ENCODE measurements around the gene HLCS. TPM values are rescaled to one million over a fixed set of nuclear protein-coding genes. Genes with fewer than 3 reads are reported as not detected.

Gene HLCS
- total and polyA plus RNA-seq, 2 of the 8 experiments (the other 6 are each of a cell fraction or from before 2014, with no cell fraction given): 4.7 to 12.2 TPM

DNA sequence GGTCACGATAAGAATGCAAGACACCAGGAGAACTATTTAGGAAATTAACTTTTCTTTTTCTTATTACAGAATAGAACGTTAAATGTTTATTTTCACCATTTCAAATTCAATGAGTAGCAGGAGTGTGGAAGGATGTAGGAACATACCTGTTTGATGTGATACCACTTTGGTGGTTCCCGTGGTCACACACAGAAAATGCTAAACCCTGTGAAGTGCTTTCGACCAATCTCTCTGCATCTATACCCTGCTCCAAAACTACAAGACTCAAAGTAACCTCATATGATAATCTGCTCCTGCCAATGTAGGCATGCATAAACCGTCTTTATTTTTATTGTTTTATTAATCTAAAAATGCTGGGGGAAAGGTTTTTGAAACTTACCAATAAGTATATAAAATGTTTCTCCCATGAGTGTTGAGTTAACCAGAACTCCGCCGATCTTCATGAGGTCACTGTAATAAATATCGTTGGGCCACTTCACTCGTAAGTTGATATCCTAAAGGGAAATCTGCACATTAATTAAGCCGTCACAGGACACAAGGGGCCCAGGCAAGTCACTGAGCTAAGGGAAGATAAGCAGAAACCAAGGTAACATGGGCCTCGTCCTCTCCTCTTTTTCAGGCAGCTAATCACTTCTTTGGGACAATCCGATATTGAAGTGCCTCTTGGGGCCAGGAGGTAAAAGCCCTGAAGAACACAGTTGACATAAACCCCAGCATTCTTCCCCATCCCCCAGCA is 207.0 kb downstream of the HLCS start:
- no peak overlapping the region for H2AK5ac ChIP-seq (ENCODE audit: low read depth, low read length)
- H3K4me2 ChIP-seq (ENCODE audit: insufficient read depth in 1 of 2, low read depth in 2 of 2, low read length in 2 of 2): no peak overlapping the region
- H3K18ac ChIP-seq (ENCODE audit: extremely low read depth, low read length): no peak overlapping the region
- H3K23me2 ChIP-seq (ENCODE audit: low read depth, low read length): no peaks in the 10 kb centered on the region
- no peak overlapping the region for H3K4ac ChIP-seq (replicated peaks; ENCODE audit: insufficient read length, low read depth, low read length)
- H2BK20ac ChIP-seq (ENCODE audit: low read length): no peak overlapping the region
- no peak overlapping the region for H3K9ac ChIP-seq (replicated peaks in 1 of 4; ENCODE audit: extremely low read depth in 1 of 4, low read depth in 3 of 4, low read length in 3 of 4)
- FAIRE-seq (no peak), DNase-seq (ENCODE audit: low read depth in 1 of 2, low spot score in 2 of 2) (no peak)
- H2BK15ac ChIP-seq (ENCODE audit: low read length): no peak overlapping the region
- 81% methylated on average over 12 of the region's 12 CpGs; no CpG with 5 or more reads in 1 of the 2 experiments for WGBS, 2 experiments (ENCODE audit: extremely low coverage in 1 of 2, insufficient coverage in 1 of 2, insufficient read length in 1 of 2, insufficient replicate concordance in 2 of 2, low coverage in 1 of 2, low lambda C conversion rate in 2 of 2, missing lambda C conversion rate in 1 of 2)
- no peaks in the 10 kb centered on the region for H3K79me2 ChIP-seq (ENCODE audit: control insufficient read depth in 1 of 2, insufficient read depth in 2 of 2, low read length in 2 of 2)
- H3K23ac ChIP-seq (ENCODE audit: insufficient read length): no peak overlapping the region
- H3K56ac ChIP-seq (replicated peaks; ENCODE audit: insufficient read length, low read depth, low read length): no peak overlapping the region
- no peak overlapping the region for H2AFZ ChIP-seq (ENCODE audit: low read length)
- no peak overlapping the region for H2BK120ac ChIP-seq (replicated peaks; ENCODE audit: low read depth, low read length)
- no peak overlapping the region for H4K91ac ChIP-seq (replicated peaks; ENCODE audit: insufficient read length, low read length)
- no peak overlapping the region for H4K5ac ChIP-seq (ENCODE audit: insufficient read length, low read depth, low read length)
- H3K9me3 ChIP-seq (ENCODE audit: insufficient read depth in 2 of 2, low read depth in 1 of 2, low read length in 1 of 2): no peaks in the 10 kb centered on the region
- H3K79me1 ChIP-seq (ENCODE audit: low read depth, low read length): no peaks in the 10 kb centered on the region
- no peak overlapping the region for H4K8ac ChIP-seq (ENCODE audit: extremely low read depth, insufficient read depth, low read length)
- peaks cover 0 to 5% (median 3%) of the 10 kb centered on the region in 4 experiments; a peak in 2 of 7 replicates for H3K4me1 ChIP-seq (replicated peaks in 1 of 4; ENCODE audit: control insufficient read depth in 3 of 4, insufficient read depth in 4 of 4, low read length in 3 of 4)
- H3K36me3 ChIP-seq (ENCODE audit: control insufficient read depth in 2 of 4, insufficient read depth in 4 of 4, low read length in 3 of 4): no peaks in the 10 kb centered on the region
- no peak for TF ChIP-seq CREB1 (IDR thresholded peaks at IDR 0.05)
- no peak for TF ChIP-seq BRCA1 (IDR thresholded peaks at IDR 0.05; ENCODE audit: low read depth, low read length)
- TF ChIP-seq, protein P1, sequence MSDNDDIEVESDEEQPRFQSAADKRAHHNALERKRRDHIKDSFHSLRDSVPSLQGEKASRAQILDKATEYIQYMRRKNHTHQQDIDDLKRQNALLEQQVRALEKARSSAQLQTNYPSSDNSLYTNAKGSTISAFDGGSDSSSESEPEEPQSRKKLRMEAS (IDR thresholded peaks at IDR 0.05): no peak
- no peak for TF ChIP-seq TCF12 (IDR thresholded peaks at IDR 0.05; ENCODE audit: low read depth, low read length)
- no peak for TF ChIP-seq GABPA (IDR thresholded peaks at IDR 0.05; ENCODE audit: borderline replicate concordance, insufficient read depth, low read length)
- TF ChIP-seq JUND (IDR thresholded peaks at IDR 0.05; ENCODE audit: low read length): no peak
- TF ChIP-seq JUN (IDR thresholded peaks at IDR 0.05; ENCODE audit: low read depth, low read length): no peak
- TF ChIP-seq ASH2L (IDR thresholded peaks at IDR 0.05; ENCODE audit: low read length): no peak
- TF ChIP-seq TEAD4 (IDR thresholded peaks at IDR 0.05; ENCODE audit: low read depth, low read length): no peak
- no peak for TF ChIP-seq RBBP5 (IDR thresholded peaks at IDR 0.05; ENCODE audit: borderline replicate concordance, low read depth, low read length)
- no peak for TF ChIP-seq RNF2 (IDR thresholded peaks at IDR 0.05; ENCODE audit: borderline replicate concordance, low read depth, low read length, missing control alignments, poor library complexity, severe bottlenecking)
- no peak for TF ChIP-seq POLR2A (IDR thresholded peaks at IDR 0.05; ENCODE audit: control extremely low read depth in 1 of 2, low read depth in 2 of 2, low read length in 2 of 2)
- TF ChIP-seq ZNF274 (IDR thresholded peaks at IDR 0.05; ENCODE audit: borderline replicate concordance, extremely low read depth, low read length): no peak
- no peak overlapping the region for H3K14ac ChIP-seq (ENCODE audit: insufficient read length)
- ChIA-PET POLR2A (ENCODE audit: partially characterized antibody) (interaction anchor here (0.6 to 1.9 kb wide), 2 partner anchors 10 to 307 kb away, joined by 3 to 9 read pairs; no protein-coding TSS in a partner anchor), CTCF (ENCODE audit: partially characterized antibody) (interaction anchor here (0.6 to 3.1 kb wide), 11 partner anchors 9 to 951 kb away, joined by 3 to 16 read pairs (median 3); no protein-coding TSS in a partner anchor)
- H3K4me3 ChIP-seq (ENCODE audit: extremely low read depth in 1 of 4, insufficient read depth in 2 of 4, low read depth in 3 of 4, low read length in 4 of 4): no peak overlapping the region
- H4K20me1 ChIP-seq (replicated peaks in 1 of 2; ENCODE audit: control insufficient read depth in 1 of 2, insufficient read depth in 2 of 2, low read length in 2 of 2): no peaks in the 10 kb centered on the region
- no peak overlapping the region for H3K27ac ChIP-seq (ENCODE audit: low read depth, low read length)
- H2BK12ac ChIP-seq (ENCODE audit: low read depth, low read length): no peak overlapping the region
- H3K27me3 ChIP-seq (replicated peaks in 1 of 4; ENCODE audit: control insufficient read depth in 3 of 4, extremely low read depth in 1 of 4, insufficient read depth in 3 of 4, low read length in 3 of 4): no peaks in the 10 kb centered on the region
- H2BK5ac ChIP-seq (ENCODE audit: low read depth, low read length): no peak overlapping the region

All from H1 (cell line).